Progenitor cell of endocrine pancreas (in vitro differentiated cells): ENCODE measurements around the gene COMMD7. TPM values are rescaled to one million over a fixed set of nuclear protein-coding genes. Genes with fewer than 3 reads are reported as not detected.

Source experiments
- DNase-seq: peaks from one replicate; pipeline ENCODE4 v3.0.0; 2021; ENCODE audit warnings: low spot score; ENCODE audit not compliant: unreplicated experiment
- H3K27ac Mint-ChIP-seq: 2 replicates; pipeline ENCODE4 v1.8.0; 2021; ENCODE audit warnings: mild to moderate bottlenecking, moderate library complexity, mixed read lengths
- H3K27me3 Mint-ChIP-seq: 2 replicates; pipeline ENCODE4 v1.8.0; 2021; ENCODE audit warnings: mixed read lengths
- H3K36me3 Mint-ChIP-seq: 2 replicates; pipeline ENCODE4 v1.8.0; 2022; ENCODE audit warnings: mixed read lengths; ENCODE audit not compliant: insufficient read depth
- H3K4me1 Mint-ChIP-seq: 2 replicates; pipeline ENCODE4 v1.8.0; 2021; ENCODE audit warnings: low read depth, mixed read lengths
- H3K4me3 Mint-ChIP-seq: 2 replicates; pipeline ENCODE4 v1.8.0; 2021; ENCODE audit warnings: low read depth, mild to moderate bottlenecking, moderate library complexity, mixed read lengths
- H3K9me3 Mint-ChIP-seq: 2 replicates; pipeline ENCODE4 v1.8.0; 2021; ENCODE audit warnings: low read depth, mixed read lengths
- CTCF ChIP-seq: fragments of 200-600 bp; sonication (generic); IDR thresholded peaks from one replicate; pipeline ENCODE4 v1.5.0; 2021; ENCODE audit warnings: antibody characterized with exemption, mild to moderate bottlenecking; ENCODE audit not compliant: unreplicated experiment
- total RNA-seq: library from RNA; stranded (reverse); gene quantifications from 2 replicates; pipeline ENCODE4 v1.2.1, GENCODE V29; 2021

COMMD7 gene
- total RNA-seq, 1 donor from 2014 or later, result 70.1 TPM

- H3K9me3 Mint-ChIP-seq, result no peaks in the 10 kb centered on the region
- peaks cover 15% of the 10 kb centered on the region for H3K4me1 Mint-ChIP-seq
- no peak for DNase-seq
- H3K4me3 Mint-ChIP-seq, result peak overlapping the region; percentile 63
- TF ChIP-seq CTCF, result no peak
- peak overlapping the region; percentile 76 for H3K27ac Mint-ChIP-seq
- H3K36me3 Mint-ChIP-seq, result no peaks in the 10 kb centered on the region
- H3K27me3 Mint-ChIP-seq, result peaks cover 12% of the 10 kb centered on the region
Observed at GRCh38 chr20:32761417-32761830, 18.2 kb upstream of the COMMD7 start.

- TF ChIP-seq CTCF, result no peak
- Mint-ChIP-seq H3K4me3 (no peak overlapping the region), H3K27me3 (peaks cover 3% of the 10 kb centered on the region), H3K27ac (no peak overlapping the region), H3K4me1 (peaks cover 6% of the 10 kb centered on the region), H3K9me3 (no peaks in the 10 kb centered on the region), H3K36me3 (no peaks in the 10 kb centered on the region)
- DNase-seq, result no peak
Observed at GRCh38 chr20:32756156-32756555, 12.9 kb upstream of the COMMD7 start.

- Mint-ChIP-seq H3K4me3 (no peak overlapping the region), H3K9me3 (no peaks in the 10 kb centered on the region), H3K27me3 (peaks cover 2% of the 10 kb centered on the region), H3K27ac (no peak overlapping the region), H3K4me1 (peaks cover 8% of the 10 kb centered on the region), H3K36me3 (no peaks in the 10 kb centered on the region)
- no peak for TF ChIP-seq CTCF
- no peak for DNase-seq
Observed at GRCh38 chr20:32753731-32754130, 10.5 kb upstream of the COMMD7 start.

- Mint-ChIP-seq H3K36me3 (no peaks in the 10 kb centered on the region), H3K9me3 (no peaks in the 10 kb centered on the region), H3K27ac (no peak overlapping the region), H3K27me3 (peaks cover 2% of the 10 kb centered on the region), H3K4me3 (no peak overlapping the region), H3K4me1 (peaks cover 8% of the 10 kb centered on the region)
- no peak for TF ChIP-seq CTCF
- DNase-seq, result no peak
Observed at GRCh38 chr20:32752458-32753250, 9.4 kb upstream of the COMMD7 start.

GRCh38 chr20:32751702-32752457, 8.6 kb upstream of the COMMD7 start:
- Mint-ChIP-seq H3K4me3 (no peak overlapping the region), H3K9me3 (no peaks in the 10 kb centered on the region), H3K4me1 (peaks cover 8% of the 10 kb centered on the region), H3K36me3 (no peaks in the 10 kb centered on the region), H3K27me3 (peaks cover 2% of the 10 kb centered on the region), H3K27ac (no peak overlapping the region)
- no peak for DNase-seq
- TF ChIP-seq CTCF, result no peak
